Activated CD4-positive, alpha-beta T cell treated with anti-CD3 and anti-CD28 coated beads, Interleukin-2, Interleukin-6, amounts not matched to agents 100 ng/mL and 50 ng/mL, durations not matched to agents 16 hours and 8 hours (primary cell): ENCODE results near the gene MTMR1.

Experiments
- DNase-seq: peaks from one replicate; pipeline ENCODE4 v3.0.0-alpha.2; 2020

Gene MTMR1

DNA sequence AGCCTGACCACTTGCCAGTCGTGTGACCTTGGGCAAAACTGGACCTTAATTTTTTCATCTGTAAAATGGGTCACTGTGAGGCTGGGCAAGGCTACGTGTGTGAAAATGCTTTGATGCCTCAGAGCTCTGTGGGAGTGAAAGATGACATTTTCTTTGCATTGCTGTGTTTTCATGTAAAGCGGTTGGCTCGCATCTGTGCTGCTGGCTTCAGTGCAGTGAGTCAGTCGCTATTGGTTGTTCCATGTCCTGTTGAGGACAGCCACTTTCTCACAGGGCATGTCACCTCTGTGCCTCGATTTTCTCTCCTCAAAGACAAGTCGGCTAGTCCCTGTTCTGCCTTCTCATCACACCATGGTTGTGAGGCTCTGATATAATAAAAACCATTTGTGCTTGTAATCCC is 4.4 kb downstream of the MTMR1 start:
- no peak for DNase-seq

DNA sequence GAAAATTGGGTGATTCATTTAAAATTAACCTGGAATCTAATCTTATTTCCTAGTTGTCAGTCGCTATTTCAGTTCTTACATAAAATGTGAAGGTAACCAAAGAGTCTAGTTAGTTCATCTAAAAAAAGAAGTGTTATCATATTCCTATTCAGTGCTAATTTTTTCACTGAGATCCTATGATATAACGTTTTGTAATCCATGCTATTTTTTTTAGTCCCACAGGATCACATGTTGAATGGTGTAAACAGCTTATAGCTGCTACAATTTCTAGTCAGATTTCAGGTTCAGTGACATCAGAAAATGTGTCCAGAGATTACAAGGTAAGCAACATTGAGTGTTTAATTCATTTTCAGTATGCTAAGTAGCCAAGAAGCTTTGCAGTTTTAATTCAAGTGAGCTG is 5.8 kb downstream of the MTMR1 start:
- no peak for DNase-seq

DNA sequence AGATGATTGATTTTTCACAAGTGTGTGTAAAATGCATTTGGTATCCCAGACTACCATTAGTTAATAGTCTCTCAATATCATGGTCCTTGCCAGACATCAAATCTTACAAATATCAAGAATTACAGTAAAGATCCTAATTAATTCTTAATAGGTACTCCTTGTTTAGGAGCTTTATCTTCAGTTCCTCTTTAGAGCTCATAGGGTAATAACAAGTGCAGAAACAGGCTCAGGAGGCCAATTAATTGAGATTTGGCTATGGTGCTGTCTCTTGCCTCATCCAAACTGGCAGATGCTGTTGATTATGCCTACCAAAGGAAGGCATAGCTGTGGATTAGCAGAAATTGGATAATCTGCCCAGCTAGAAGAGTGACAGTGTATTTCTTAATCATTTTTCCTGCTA is 6.9 kb downstream of the MTMR1 start:
- DNase-seq: no peak

DNA sequence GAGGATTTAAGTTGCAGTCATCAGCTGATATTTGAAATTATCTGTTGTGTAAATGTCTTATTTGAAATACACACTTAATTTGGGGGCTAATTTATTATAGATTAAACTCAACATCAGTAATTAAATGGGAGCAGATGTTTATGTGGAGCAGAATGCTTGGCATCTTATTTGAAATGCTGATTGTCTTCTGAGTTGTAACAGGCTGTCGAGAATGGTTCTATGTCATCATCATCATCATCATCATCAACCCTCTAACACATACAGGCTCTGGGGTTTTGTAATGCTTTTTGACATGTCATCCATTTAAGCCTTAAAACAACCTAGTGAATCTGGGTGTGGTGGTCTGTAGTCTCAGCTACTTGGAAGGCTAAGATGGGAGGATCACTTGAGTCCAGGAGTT is 8.2 kb downstream of the MTMR1 start:
- DNase-seq: no peak

DNA sequence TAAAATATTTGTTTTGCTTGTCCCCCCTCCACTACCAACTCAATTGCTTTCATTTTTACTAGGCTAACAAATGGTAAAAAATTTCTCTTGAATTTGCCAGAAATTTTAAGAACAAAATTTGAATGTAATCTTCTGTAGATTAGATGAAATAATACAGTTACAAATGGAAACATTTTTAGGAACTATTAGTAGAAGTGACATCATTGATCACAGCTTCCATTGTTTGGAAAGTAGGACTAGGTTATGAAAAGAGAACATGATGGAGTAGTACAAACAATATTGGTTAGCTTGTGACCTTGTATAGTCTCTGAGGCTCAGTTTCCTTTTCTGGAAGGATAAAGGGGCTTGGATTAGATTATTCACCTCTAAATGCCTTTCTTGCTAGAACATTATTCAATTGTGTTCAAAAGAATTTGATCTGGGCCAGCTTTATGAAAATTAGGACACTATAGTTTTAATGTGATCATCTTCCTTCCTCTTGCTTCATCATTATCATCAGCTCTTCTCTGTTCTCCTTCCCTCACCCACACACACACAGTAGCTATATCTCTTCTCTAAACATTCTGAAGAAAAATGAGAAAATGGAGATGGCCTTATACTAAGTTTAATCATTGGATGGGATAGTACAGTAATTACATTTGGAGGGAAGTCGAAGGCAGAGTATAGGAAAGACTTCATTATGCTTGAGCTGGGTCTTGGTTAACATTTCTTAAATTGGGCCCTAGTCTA is 9.9 kb downstream of the MTMR1 start:
- no peak for DNase-seq

DNA sequence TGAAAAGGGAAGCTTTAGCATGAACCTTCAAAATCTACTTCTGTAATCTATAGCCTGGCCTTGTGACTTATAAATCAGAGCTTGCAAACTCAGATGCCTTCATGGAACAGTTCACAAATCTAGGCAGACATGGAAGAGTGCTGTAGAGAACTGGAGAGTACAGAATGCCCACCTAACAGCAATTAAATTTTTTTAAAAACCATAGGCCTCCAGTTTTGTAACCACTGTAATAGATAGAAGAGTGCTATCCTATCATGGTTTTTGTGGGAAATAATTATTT is 10.4 kb downstream of the MTMR1 start:
- no peak for DNase-seq

DNA sequence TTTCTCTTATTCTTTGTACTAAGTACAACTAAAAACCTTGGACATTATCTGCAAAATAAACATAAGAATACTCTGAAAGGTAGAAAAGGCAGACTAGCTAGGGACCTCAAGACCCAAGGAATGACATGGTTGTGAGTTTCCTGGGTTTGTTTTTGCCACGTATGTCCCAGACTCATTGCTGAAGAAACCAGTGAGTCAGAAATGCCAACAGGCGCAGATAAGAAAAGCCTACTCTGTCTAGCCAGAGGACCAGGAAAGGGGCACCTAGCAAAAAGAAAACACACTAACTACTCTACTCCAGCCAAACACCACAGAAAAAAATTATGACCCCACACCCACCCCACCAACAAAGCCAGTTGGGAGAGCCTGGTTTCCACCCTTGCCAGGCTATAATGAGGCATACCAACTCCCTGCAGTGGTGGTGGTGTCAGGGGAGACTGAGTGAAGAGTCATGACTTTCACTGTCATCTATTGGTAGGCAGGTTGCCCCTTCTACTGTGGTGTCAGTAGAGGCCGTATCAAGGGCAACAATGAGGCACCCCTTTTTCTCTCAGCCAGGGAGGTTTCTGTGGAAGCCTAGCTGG is 10.9 kb downstream of the MTMR1 start:
- peak; percentile 49 for DNase-seq

DNA sequence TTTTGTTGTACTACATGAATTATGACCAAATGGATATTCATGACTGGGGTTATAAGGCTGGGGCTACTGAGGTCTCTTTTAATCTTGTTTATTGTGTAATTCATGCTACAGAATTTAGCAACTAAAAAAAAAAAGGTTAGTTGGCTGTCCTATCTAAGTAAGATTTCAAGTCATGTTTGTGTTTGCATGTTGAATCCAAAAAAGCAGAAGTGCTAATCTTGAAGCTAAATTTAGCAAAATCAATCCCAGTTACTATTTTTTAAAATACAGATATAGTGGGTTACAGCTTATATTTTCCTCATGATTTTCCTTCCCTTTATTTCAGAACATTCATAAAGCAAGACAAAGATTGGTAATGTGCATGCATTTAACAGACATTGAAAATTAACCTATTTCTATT is 19.4 kb downstream of the MTMR1 start:
- DNase-seq: no peak

DNA sequence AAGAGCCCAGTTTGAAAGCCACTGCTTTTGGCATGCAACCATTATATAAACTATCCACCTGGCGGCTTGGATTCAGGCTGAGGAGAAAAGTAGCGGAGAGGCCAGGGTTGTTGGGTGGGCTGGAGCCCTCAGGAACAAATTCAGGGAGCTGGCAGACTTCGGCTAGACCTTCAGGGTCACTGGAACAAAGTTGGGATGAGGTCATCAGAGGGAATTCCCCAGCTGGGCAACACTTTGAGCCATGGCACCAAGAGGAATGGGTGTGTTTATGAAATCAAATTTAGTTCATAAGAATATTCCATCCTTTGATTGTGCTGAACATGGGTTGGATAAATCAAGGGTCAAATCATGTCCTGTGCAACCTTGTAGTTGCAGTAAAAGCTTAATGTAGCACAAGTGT is 22.0 kb downstream of the MTMR1 start:
- DNase-seq: no peak

DNA sequence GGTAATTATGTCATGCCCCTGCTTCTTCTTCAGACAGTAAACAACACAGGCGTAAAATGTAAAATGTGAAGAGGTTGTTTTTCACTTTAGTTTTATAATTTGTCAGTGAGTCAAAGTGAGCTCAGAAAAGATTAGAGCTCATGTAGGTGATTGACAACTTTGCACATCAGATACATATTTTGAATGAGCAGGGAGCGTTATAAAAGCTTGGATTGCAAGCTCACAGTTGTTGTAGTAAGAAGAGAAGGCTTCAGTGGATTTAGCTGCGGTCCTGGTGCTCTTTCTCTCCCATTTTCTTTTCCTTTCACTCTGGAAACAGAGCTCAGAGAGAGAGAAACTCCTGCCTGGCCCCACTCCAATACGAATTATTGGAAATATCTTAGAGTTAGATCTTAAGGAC is 26.4 kb downstream of the MTMR1 start:
- DNase-seq: no peak

DNA sequence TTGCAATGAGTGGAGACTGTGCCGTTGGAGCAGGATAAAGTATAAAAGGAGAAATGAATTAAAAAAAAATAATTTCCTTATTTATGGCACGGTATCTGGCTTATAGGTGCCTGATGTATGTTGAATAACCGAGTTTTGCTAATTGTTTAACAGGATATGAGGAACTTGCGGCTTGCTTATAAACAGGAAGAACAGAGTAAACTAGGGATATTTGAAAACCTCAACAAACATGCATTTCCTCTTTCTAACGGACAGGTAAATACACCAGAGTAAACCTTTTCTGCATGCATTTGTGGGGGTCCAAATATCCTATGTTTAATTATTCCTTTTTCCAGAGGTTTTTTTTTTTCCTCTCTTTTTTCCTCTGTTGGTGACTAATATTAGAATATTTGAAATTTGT is 36.8 kb downstream of the MTMR1 start:
- no peak for DNase-seq

DNA sequence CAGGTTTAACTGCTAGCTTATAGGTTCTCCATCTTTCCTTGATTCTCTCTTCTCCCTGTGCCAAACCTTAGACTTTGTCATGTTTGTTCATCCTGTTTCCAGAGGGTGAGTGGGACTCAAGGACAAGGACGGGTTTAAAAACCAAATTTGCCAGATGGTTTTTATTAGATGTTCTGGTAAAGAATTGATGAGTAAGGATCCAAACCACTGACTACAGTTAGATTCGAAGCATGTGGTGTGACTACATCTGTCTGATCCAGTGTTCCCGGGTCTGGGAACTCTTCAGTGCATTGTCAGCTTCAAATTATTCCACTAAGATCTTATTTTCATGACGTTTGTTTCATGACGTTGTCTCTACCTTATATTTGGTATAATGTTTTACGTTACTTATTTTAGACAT is 37.5 kb downstream of the MTMR1 start:
- DNase-seq: no peak

DNA sequence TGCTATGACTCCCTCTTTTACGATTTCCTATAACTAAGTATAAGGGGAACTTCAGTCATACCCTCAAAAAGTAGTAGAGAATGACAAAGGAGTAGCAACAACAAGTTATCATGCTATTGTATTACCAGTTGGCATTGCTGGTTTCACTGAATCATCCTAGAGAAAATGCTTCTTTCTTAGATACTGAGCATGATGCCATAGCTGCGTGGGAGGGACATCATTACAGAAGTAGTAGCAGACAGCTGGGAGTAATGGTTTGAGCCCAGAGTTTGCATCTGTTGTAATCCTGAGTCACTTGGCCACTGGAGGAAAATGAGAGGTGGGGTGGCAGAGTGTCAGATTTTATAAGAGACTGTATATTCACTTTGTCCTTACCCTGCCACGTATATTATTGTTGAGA is 38.6 kb downstream of the MTMR1 start:
- DNase-seq: peak; percentile 44

DNA sequence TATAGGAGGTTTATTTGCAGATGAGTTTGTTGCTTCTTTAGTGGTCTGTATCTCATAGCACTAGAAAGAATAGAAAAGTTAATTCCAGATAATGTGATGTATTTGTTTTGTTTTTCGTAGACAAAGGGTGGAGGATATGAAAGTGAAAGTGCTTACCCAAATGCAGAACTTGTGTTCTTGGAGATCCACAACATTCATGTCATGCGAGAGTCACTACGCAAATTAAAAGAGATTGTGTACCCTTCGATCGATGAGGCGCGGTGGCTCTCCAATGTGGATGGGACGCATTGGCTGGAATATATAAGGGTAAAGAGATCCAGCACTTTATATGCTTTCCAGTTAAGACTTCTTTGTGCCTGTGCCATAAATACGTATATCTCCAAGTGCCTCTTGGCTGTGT is 43.3 kb downstream of the MTMR1 start:
- no peak for DNase-seq

DNA sequence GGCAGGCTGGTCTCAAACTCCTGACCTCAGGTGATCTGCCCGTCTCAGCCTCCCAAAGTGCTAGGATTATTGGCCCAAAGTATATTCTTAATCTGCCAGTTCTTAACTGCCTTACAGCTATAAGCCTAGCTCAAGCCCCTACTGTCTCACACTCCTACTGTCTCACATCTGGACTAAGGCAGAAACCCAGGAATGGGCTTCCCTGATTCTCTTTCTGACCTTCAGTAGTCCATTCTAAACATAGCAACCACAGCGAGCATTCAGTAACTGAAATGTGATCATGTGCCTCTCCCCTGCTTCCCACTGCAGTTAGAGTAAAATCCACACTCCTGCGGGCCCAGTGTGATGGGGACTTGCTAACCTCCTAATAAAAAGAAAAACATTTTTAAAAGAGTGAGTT is 58.9 kb downstream of the MTMR1 start:
- no peak for DNase-seq

DNA sequence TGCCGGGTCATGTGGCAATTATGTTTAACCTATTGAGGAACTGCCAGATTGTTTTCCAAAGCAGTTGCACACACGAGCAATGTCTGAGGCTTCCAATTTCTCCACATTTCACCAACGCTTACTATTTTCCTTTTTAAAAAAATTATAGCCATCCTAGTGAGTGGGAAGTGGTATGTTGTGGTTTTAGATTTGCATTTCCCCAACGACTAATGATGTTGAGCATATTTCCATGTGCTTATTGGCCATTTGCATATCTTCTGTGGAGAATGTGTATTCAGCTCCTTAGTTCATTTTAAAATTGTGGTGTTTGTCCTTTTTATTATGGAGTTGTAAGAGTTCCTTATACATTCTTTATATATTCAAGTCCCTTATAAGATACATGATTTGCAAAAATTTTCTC is 60.2 kb downstream of the MTMR1 start:
- no peak for DNase-seq

DNA sequence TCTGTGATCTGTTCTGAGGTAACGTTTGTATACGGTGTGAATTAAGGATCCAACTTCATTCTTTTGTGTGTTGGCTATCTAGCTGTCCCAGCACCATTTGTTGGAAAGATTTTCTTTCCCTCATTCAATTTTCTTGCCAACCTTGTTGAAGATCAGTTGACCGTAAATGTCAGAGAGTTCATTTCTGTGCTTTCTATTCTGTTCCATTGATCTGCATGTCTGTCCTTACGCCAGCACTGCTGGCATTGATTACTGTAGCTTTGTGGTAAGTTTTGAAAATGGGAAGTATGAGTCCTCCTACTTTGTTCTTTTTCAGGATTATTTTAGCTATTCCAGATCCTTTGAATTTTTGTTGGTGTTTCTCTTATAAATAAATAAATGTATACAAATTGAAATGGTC is 60.8 kb downstream of the MTMR1 start:
- DNase-seq: no peak

DNA sequence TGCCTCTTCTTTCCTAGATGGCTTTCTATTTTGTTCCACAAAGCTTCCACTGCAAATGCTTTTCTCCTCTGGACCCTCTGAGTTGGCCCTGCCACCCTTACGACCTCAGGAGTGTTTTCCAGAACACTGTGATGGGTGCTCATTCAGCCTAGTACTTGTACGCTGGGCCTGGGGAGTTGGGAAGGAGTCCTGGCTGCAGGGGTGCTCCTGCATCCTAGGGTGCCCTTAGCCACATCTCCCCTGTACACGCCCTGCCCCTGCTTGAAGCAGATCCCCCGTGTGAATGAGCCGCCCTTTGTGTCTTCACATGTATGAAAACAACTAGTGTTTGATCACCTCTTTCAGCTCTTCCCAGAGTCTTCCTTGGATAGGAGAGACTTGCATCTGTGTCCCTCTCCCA is 64.2 kb downstream of the MTMR1 start:
- no peak for DNase-seq

DNA sequence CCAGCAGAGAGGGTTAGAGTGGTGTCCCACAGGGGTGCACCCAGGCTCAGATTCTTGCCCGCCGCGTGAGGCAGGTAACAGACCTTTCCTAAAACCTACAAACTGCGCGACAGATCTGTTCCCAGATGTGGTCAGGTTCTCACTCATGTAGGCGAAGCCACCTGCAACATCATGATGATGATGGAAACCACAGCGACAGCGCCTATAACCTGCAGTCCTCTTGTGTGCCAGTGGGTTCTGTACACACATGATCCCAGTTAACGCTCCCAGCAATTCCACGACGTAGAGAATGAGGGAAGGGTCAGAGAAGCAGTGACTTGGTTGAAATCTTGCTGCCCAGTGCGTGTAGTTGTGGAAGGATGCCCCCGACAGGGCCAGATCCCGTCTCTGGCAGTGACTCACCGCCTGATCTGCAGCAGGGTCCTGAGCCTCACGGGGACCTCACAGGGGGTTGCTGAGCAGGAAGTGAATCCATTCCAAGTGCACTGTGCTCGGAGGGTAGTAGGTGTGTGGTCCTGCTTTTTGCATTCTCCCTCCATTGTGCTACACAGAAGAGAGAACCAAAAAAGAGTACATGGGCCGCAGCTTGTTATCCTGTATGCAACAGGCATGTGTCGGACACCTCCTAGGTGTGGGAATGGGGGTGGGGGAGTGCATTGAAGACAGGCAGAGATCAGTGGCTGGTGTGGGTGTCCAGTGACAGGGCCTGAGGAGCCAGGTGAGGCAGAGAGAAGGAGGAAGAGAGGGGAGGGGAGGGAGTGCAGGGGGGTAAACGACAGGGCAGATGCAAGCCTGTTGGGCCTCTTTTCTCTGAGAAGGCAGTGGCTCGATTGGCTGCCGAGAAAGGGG is 66.6 kb downstream of the MTMR1 start:
- no peak for DNase-seq

DNA sequence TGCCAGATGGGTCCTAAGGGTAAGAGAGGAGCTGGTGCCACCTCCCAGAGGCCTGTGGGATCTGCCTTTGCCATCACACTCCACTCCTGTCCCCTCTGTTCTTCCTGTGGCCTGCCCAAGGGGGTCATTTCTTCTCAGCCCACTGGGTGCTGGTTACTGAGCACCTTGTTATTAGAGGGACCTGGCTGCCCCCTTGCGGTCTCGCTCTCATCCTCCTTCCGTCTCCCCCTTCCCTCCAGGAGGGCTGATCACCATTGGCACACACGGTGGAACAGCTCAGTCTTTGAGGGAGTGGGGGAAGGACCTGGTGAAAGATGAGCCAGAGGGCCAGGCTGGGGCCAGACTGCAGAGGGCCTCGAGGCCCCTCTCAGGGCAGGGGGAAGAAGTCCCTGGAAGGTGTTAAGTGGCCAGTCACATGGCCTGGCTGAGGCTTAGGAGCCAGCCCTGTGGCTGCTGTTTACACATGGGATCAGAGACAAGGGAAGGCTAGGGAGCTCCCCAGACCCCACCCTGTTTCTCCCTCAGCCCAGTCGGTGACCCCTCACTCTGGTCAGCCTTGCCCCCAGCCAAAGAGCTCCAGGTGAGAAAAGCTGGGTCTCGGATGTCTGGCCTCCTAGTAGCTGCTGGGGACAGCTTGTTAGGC is 68.1 kb downstream of the MTMR1 start:
- no peak for DNase-seq

DNA sequence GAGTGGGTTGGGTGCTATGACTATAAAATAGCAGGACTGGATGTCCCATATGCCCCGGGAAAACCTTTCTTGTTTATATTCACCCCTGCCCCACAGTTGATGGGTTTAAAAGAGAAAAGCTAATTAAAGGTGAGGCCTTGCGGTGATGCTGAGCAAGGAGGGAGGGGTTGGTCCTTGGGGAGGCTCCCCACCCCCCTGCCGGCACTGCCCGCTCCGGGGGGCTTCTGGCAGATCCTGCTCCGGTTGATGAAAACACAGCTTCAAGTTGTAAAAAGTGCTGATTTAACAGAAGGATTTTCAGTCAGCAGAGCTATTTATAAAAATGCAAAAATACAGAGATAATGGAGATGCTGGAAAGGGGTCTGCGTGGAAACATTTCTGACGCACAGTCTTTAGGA is 68.6 kb downstream of the MTMR1 start:
- DNase-seq: no peak

DNA sequence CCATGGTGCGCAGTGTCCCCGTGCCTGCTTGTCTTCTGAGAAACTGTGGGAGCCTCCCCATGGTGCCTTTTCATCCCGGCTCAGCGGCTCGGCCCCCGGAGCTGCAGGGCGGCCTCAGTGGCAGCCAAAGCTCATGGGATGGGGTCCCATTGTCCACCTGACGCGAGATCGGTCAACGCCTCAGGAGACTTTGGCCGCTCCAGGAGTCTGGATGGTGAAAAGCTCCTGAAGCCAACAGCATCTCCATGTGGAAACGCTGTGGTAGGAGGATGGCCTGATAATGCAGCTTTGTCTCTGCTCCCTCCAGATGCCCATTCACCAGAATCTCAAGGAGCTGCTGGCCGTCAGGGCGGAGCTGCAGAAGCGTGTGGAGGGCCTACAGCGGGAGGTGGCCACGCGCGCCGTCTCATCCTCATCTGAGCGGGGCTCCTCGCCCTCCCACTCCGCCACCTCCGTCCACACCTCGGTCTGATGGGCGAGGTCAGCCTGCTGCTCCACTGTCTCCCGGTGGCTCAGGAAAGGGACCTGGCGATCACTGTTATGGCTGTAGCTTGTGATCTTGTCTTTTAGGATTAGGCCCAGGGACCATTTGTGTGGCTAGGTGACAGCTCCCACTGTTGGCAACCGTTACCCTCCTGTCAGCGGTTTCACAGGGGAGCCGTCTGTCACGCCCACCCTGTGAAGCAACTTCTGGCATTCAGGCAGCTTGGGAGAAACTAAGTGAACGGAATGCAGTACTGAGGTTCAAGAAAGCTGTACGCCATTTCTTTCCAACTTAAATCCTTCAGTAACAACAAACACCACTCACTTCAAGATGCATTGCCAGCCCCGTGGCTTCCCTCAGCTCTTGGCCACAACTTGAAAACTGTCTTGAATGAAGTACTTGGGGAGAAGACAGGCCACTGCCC is 69.3 kb downstream of the MTMR1 start:
- no peak for DNase-seq

DNA sequence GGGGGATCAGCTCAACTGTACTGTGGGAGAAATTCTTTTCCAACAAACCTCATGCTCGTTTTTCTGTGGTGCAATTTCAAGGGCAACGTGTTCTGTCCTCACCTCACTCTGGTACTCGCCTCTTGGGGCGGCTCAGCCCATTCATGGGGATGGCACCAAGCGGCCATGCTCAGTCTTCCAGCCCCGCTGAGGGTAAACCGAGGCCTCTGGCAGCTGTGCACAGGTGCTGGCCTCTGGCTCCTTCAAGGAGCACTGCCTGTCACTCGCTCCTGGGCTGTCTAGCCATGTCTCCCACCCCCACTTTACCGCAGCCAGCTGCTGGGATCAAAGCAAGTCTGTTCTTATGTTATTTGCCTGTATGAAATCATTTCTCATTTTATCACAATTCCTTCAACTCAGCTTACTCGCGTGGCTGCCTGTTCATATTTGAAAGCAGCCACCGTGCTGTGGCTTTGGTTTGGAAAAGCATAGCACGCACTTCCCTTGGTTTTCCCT is 70.2 kb downstream of the MTMR1 start:
- DNase-seq: no peak
